UCSD-AML1 (cell line): ENCODE data around the gene COQ8A.
"Not testable (repeated sequence)": the region's sequence is repeated elsewhere in the genome, so short reads cannot be mapped to it uniquely, and the experiment has no call there.

Source experiments
- DNase-seq: peaks from one replicate; lab custom pipeline; 2025; ENCODE audit not compliant: unreplicated experiment; lab: John Stamatoyannopoulos, UW

COQ8A gene

GRCh38 chr1:226983247-226983991, 43.3 kb downstream of the COQ8A start:
- DNase-seq = no peak

- no peak for DNase-seq
These were observed 43.9 kb downstream of the COQ8A start for GRCh38 chr1:226983992-226984364.

- DNase-seq = no peak
These were observed 44.6 kb downstream of the COQ8A start for GRCh38 chr1:226984521-226985238.

- no peak for DNase-seq
These were observed 45.2 kb downstream of the COQ8A start for GRCh38 chr1:226985239-226985838.

- no peak for DNase-seq
These were observed 45.9 kb downstream of the COQ8A start for GRCh38 chr1:226985839-226986463.

- no peak for DNase-seq
These were observed 46.5 kb downstream of the COQ8A start for GRCh38 chr1:226986496-226987178.

GRCh38 chr1:226987179-226987536, 47.1 kb downstream of the COQ8A start:
- no peak for DNase-seq

- DNase-seq = no peak
These were observed 47.7 kb downstream of the COQ8A start for GRCh38 chr1:226987623-226988333.

- DNase-seq = no peak
These were observed 48.2 kb downstream of the COQ8A start for GRCh38 chr1:226988334-226988666.

GRCh38 chr1:226989085-226989920, 49.2 kb downstream of the COQ8A start:
- no peak for DNase-seq

GRCh38 chr1:226990133-226990716, 50.1 kb downstream of the COQ8A start:
- DNase-seq = peak; percentile 58

- DNase-seq = no peak
These were observed 51.8 kb downstream of the COQ8A start for GRCh38 chr1:226991920-226992319.

GRCh38 chr1:226993814-226994585, 53.9 kb downstream of the COQ8A start:
- DNase-seq = no peak

- no peak for DNase-seq
These were observed 54.7 kb downstream of the COQ8A start for GRCh38 chr1:226994586-226995364.

- DNase-seq = no peak
These were observed 55.6 kb downstream of the COQ8A start for GRCh38 chr1:226995365-226996332.

GRCh38 chr1:226999579-226999978, 59.5 kb downstream of the COQ8A start:
- DNase-seq = not testable (repeated sequence)

- no peak for DNase-seq
These were observed 62.5 kb downstream of the COQ8A start for GRCh38 chr1:227002531-227003049.
